DLD1 (cell line): ENCODE results near the gene IZUMO3.
"Not testable (repeated sequence)": the region's sequence is repeated elsewhere in the genome, so short reads cannot be mapped to it uniquely, and the experiment has no call there.

ENCODE experiments used
- in situ Hi-C: cut with HindIII; loops from 2 replicates; pipeline ENCODE4 v1.10.0; 2017; ENCODE audit warnings: low sequenced_read_pairs

IZUMO3 gene

DNA sequence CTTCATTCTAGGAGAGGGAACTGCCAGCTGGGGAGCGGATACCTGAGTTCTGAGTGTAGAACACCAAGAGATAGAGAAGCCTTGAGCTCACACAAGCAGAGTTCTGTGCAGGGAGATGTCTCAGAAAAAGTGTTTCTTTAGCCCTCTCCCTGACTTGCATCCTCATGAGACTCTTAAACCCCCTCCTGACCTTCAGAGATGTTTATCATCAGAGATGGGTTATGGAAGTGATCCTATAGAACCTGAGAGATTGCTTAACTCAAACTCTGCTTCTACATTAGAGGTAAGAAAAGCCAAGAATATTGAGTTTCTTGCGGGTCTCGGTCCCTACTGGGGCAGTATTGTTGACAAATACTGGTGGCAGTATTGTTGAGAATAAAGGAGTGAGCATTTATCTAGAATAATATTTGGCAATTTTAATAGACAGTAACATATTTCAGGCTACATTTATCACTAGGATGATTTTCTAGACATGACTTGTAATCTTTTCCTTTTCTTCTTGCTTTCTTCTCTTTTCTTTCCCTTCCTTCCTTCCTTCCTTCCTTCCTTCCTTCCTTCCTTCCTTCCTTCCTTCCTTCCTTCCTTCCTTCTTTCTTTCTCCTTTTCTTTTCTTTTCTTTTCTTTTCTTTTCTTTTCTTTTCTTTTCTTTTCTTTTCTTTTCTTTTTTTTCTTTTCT is at the start of gene IZUMO3:
TSS of gene IZUMO3 (minus strand) at position 51 of the 676 bp plus-strand sequence. CDS start 248 bp downstream, outside the sequence.
- in situ Hi-C loops = no loop called here

- in situ Hi-C loops = no loop called here
These were observed 48.6 kb upstream of the IZUMO3 start for GRCh38 chr9:24594234-24594850.

- in situ Hi-C loops = no loop called here
These were observed 44.7 kb upstream of the IZUMO3 start for GRCh38 chr9:24590432-24590831.

DNA sequence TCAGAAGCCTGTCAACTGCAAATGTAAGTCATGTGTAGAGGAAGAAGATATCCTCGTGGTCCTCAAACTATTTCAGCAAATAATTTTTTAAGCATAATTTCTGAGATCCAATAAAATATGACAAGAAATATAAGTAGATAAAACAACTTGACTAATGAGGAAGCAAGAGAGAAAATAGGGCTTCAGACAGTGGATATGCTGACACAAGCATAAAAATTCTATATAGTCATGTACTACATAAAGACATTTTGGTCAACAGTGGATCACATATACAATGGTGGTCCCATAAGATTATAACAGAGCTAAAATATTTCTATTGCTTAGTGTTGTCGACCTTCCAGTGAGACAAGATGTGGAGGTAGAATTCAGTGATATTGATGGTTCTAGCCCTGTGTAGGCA is 42.2 kb upstream of the IZUMO3 start:
- in situ Hi-C loops = no loop called here

- in situ Hi-C loops = no loop called here
These were observed 36.7 kb upstream of the IZUMO3 start for GRCh38 chr9:24582146-24583126.

- in situ Hi-C loops = not testable (repeated sequence)
These were observed 34.3 kb upstream of the IZUMO3 start for GRCh38 chr9:24580005-24580404.

- in situ Hi-C loops = no loop called here
These were observed 26.7 kb upstream of the IZUMO3 start for GRCh38 chr9:24572406-24572805.

GRCh38 chr9:24561957-24562356 is 16.3 kb upstream of the IZUMO3 start:
- in situ Hi-C loops = no loop called here

DNA sequence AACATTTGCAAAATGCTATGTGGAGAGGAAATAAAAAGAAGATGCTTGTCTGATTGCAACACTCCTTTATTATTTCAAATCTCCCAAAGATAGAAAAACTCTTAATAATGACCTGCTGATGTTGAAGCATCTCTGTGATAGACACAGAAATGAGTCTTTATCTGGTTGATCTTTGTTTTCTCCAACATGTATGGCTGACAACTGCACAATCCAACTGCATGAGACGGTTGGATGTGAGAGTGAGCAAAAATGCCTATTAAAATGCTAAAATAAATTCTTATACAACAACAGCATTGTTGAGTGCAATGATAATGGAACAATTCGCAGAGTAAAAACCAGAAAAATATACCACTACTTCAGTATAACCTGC is 7.5 kb upstream of the IZUMO3 start:
- in situ Hi-C loops = no loop called here

DNA sequence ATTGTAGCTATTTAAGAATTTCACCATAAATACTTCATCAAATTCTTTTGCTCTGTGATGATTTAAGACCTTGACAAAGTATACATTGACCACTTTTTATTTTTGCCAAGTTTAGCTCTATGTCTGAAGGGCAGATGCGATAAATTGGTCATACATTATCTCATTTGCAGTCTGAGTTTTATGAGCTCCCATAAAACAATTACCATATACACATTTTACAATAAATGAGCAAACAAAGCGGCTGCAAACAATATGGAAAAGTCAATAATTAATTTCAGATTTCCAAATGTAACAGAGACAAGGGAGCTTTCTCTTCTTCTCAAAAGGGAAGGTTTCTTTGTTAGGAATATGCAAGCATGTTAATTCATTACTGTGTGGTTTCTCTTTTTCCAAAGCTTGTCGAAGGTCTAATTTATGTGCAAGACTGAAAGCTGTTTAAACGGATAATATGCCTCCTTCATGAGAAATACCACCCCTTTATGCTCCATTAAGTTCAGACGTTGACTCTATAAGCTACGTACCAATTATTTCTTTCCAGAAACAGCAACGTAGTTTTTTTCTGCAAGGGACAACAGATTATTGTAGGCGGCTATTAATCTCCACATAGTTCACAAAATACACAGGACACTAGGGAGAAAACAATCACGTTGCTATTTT is 7.0 kb upstream of the IZUMO3 start:
- in situ Hi-C loops = no loop called here

DNA sequence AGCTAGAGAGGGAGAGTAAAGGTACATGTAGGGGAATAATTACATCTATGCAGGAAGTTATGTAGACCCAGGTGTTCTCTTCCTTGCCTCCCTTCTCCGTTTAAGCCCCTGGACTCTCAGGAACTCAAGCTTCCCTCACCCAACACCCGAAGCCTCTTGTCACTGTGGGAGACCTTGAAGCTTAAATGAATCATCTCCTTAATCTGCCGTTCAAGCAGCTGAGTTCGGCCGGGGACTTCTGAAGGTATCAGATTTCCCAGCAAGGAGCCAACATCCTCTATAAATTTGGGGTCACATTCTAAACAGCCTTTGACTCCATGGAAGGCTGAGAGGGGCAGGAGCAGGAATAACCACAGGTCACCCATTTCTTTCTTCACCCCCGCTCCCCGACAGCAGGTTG is 412 bp downstream of the IZUMO3 start:
- in situ Hi-C loops = no loop called here

DNA sequence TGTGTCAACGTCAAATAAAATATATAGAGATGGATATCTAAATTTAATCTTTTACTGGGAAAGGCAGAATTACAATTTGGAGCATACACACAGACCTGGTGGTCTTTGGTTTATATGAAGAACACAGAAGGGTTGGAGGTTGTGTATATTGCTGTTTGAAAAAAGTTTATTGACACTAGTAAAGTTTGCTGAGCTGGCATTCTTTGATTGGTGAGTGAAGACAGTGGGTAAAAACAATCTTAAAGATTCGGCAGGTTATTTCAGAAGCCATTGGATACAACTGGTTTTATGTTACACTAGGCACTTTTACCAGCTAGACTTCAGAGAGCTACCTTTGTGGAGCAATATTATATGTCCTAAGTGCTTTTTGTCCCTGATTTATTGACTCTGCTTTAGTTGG is 27.2 kb downstream of the IZUMO3 start:
- in situ Hi-C loops = no loop called here

GRCh38 chr9:24516463-24516862 is 29.2 kb downstream of the IZUMO3 start:
- in situ Hi-C loops = no loop called here

DNA sequence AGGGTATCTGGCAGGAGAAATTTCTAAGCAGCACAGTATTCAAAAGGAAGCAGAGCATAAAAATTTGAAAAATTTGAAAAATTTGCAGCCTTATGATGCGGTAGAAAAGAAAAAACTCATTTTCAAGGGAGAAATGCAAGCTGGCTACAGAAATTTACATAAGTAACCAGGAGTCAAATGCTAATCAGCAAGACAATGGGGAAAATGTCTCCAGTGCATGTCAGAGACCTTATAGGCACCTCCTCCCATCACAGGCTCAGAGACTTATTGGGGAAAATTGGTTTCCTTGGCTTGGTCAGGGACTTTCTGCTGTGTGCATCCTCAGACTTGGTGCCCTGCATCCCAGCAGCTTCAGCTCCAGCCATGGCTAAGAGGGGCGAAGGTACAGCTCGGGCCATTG is 35.8 kb downstream of the IZUMO3 start:
- in situ Hi-C loops = no loop called here

DNA sequence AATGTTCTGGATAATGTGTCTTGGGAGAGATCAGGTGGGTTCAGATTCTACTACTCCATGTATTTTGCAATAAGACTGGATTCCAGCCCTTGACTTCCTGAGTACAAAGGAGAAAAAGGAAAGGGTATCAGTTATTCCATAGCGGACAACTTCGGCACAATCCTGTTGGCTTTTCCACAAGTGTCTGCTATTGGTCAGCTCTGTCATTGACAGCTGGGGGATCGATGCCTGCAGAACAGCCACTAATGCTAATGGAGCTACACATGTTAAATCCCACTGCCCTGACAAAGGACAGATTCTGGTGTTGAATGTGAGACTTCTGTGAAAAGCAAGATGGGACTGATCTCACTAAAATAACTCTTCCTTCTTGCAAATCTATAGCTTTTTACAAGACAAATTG is 41.2 kb downstream of the IZUMO3 start:
- in situ Hi-C loops = no loop called here

- in situ Hi-C loops = no loop called here
These were observed 43.3 kb downstream of the IZUMO3 start for GRCh38 chr9:24502206-24502937.

- in situ Hi-C loops = no loop called here
These were observed 44.9 kb downstream of the IZUMO3 start for GRCh38 chr9:24500761-24501160.

DNA sequence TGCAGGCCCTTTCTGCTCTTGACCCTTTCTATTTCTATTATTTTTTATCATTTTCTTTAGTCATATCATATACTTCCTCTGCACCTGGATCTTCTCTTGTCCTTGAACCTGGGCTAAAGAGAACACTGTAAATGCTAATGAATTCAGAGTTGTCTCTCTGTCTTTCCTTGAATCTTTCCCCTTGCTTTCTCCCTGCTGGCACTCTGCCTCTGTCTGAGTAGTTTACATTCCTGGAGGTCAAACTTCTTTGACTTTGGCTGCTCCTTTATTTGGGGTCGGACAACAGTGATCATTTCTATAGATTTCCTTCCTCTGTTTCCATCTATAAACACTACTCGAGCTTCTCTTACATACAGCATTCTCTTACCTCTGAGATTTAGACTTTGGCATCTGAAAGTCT is 47.1 kb downstream of the IZUMO3 start:
- in situ Hi-C loops = no loop called here

GRCh38 chr9:24497671-24498070 is 48.0 kb downstream of the IZUMO3 start:
- in situ Hi-C loops = no loop called here
